Bronchial epithelial cell (primary cell): ENCODE results near the gene SHROOM4. TPM values are rescaled to one million over a fixed set of nuclear protein-coding genes. Genes with fewer than 3 reads are reported as not detected.

Source experiments
- DNase-seq: peaks from one replicate; pipeline ENCODE4 v3.0.0-alpha.2; 2010; ENCODE audit warnings: low read depth
- FAIRE-seq: peaks from 2 replicates; lab custom pipeline; 2011; peaks lifted over from hg19 to GRCh38; lab: Jason Lieb, UNC
- H3K27me3 ChIP-seq: 2 replicates; pipeline ENCODE4 v1.5.1; 2011; ENCODE audit warnings: low read length; ENCODE audit not compliant: control insufficient read depth, insufficient read depth
- H3K36me3 ChIP-seq: 2 replicates; pipeline ENCODE4 v1.5.1; 2011; ENCODE audit warnings: low read length; ENCODE audit not compliant: control insufficient read depth, insufficient read depth
- H3K4me3 ChIP-seq: 2 replicates; pipeline ENCODE4 v1.5.1; 2011; ENCODE audit warnings: mild to moderate bottlenecking, low read depth, low read length, control low read depth
- CTCF ChIP-seq: IDR thresholded peaks from 2 replicates; pipeline ENCODE4 v1.5.1; 2011; ENCODE audit warnings: mild to moderate bottlenecking, moderate library complexity, low read length, control low read depth, inconsistent platforms; ENCODE audit not compliant: insufficient read depth, severe bottlenecking
- total RNA-seq: library from RNA; depleted of rRNA; stranded (reverse); fragments of >200 nt; gene quantifications from 2 replicates; pipeline ENCODE4 v1.2.1, GENCODE V29; 2014

SHROOM4 gene
- total RNA-seq, 1 donor from 2014 or later, result 0.26 TPM

- DNase-seq (peak; percentile 69), FAIRE-seq (no peak)
- TF ChIP-seq CTCF, result no peak
- H3K27me3 ChIP-seq, result no peaks in the 10 kb centered on the region
- no peaks in the 10 kb centered on the region for H3K36me3 ChIP-seq
- no peak overlapping the region for H3K4me3 ChIP-seq
These were observed 200.1 kb downstream of the SHROOM4 start for GRCh38 chrX:50613846-50614245.

GRCh38 chrX:50609796-50610195 lies 204.2 kb downstream of the SHROOM4 start:
- Histone ChIP-seq H3K4me3 (no peak overlapping the region), H3K27me3 (no peaks in the 10 kb centered on the region), H3K36me3 (no peaks in the 10 kb centered on the region)
- DNase-seq (peak; percentile 65), FAIRE-seq (no peak)
- no peak for TF ChIP-seq CTCF

GRCh38 chrX:50606300-50606950 lies 207.6 kb downstream of the SHROOM4 start:
- Histone ChIP-seq H3K36me3 (no peaks in the 10 kb centered on the region), H3K4me3 (no peak overlapping the region), H3K27me3 (no peaks in the 10 kb centered on the region)
- no peak for DNase-seq
- no peak for FAIRE-seq
- TF ChIP-seq CTCF, result no peak

- no peak overlapping the region for H3K4me3 ChIP-seq
- DNase-seq (no peak), FAIRE-seq (no peak)
- TF ChIP-seq CTCF, result no peak
- no peaks in the 10 kb centered on the region for H3K27me3 ChIP-seq
- H3K36me3 ChIP-seq, result peaks cover 1% of the 10 kb centered on the region
These were observed 217.9 kb downstream of the SHROOM4 start for GRCh38 chrX:50596056-50596455.

GRCh38 chrX:50594788-50595187 lies 219.2 kb downstream of the SHROOM4 start:
- Histone ChIP-seq H3K36me3 (peaks cover 1% of the 10 kb centered on the region), H3K27me3 (no peaks in the 10 kb centered on the region), H3K4me3 (no peak overlapping the region)
- TF ChIP-seq CTCF, result no peak
- DNase-seq, result no peak
- no peak for FAIRE-seq

GRCh38 chrX:50586980-50587379 lies 227.0 kb downstream of the SHROOM4 start:
- Histone ChIP-seq H3K4me3 (no peak overlapping the region), H3K36me3 (no peaks in the 10 kb centered on the region), H3K27me3 (no peaks in the 10 kb centered on the region)
- TF ChIP-seq CTCF, result no peak
- FAIRE-seq (no peak), DNase-seq (no peak)
